WTC11 (cell line): ENCODE measurements around the gene ZNF415. TPM values are rescaled to one million over a fixed set of nuclear protein-coding genes. Genes with fewer than 3 reads are reported as not detected.

Experiments used
- ATAC-seq: fragments of 200-7000 bp; cut with Tn5 transposase; 2 replicates; pipeline ENCODE4 v1.10.0; 2021; ENCODE audit warnings: mild to moderate bottlenecking, moderate library complexity
- CTCF ChIA-PET: fragments of 300-600 bp; sonication (Branson Sonifier 250); formaldehyde crosslinking; loops from one replicate; lab custom pipeline; 2021; ENCODE audit warnings: antibody characterized with exemption; lab: Charles Lee
- POLR2A ChIA-PET: fragments of 350-600 bp; sonication (Branson Sonifier 250); formaldehyde crosslinking; loops from one replicate; lab custom pipeline; 2021; ENCODE audit warnings: antibody characterized with exemption; lab: Charles Lee
- DNase-seq: peaks from one replicate; pipeline ENCODE4 v3.0.0; 2021; ENCODE audit warnings: low spot score
- H3K27ac Mint-ChIP-seq: 2 replicates; pipeline ENCODE4 v1.8.0; 2021; ENCODE audit warnings: mixed read lengths
- H3K27me3 Mint-ChIP-seq: 2 replicates; pipeline ENCODE4 v1.8.0; 2021; ENCODE audit warnings: low read depth, mild to moderate bottlenecking, moderate library complexity, mixed read lengths
- H3K36me3 Mint-ChIP-seq: 2 replicates; pipeline ENCODE4 v1.8.0; 2021; ENCODE audit warnings: mixed read lengths
- H3K4me1 Mint-ChIP-seq: 2 replicates; pipeline ENCODE4 v1.8.0; 2022; ENCODE audit warnings: mixed read lengths
- H3K4me3 Mint-ChIP-seq: 2 replicates; pipeline ENCODE4 v1.8.0; 2021; ENCODE audit warnings: mild to moderate bottlenecking, moderate library complexity, mixed read lengths
- H3K9me3 Mint-ChIP-seq: 2 replicates; pipeline ENCODE4 v1.8.0; 2021; ENCODE audit warnings: mixed read lengths
- CREM ChIP-seq: sonication (generic); formaldehyde crosslinking; IDR thresholded peaks from 2 replicates; pipeline ENCODE4 v1.8.1; 2022; ENCODE audit warnings: mild to moderate bottlenecking, missing genetic modification reagents, moderate library complexity
- FOXJ3 ChIP-seq: sonication (generic); formaldehyde crosslinking; IDR thresholded peaks from 2 replicates; pipeline ENCODE4 v1.9.0; 2021; ENCODE audit warnings: missing genetic modification reagents, mild to moderate bottlenecking, borderline replicate concordance
- IRF2 ChIP-seq: sonication (generic); formaldehyde crosslinking; IDR thresholded peaks from 2 replicates; pipeline ENCODE4 v1.8.0; 2022; ENCODE audit warnings: low read depth, missing genetic modification reagents, borderline replicate concordance
- PRRX2 ChIP-seq: fragments of 250-450 bp; sonication (Bioruptor Pico); IDR thresholded peaks from 2 replicates; pipeline ENCODE4 v1.8.0; 2021; ENCODE audit warnings: mild to moderate bottlenecking
- RELA ChIP-seq: sonication (generic); formaldehyde crosslinking; IDR thresholded peaks from 2 replicates; pipeline ENCODE4 v1.8.1; 2022; ENCODE audit warnings: missing genetic modification reagents, mild to moderate bottlenecking, borderline replicate concordance
- RORB ChIP-seq: fragments of 250-450 bp; sonication (Bioruptor Pico); IDR thresholded peaks from 2 replicates; pipeline ENCODE4 v1.9.0; 2021; ENCODE audit warnings: mild to moderate bottlenecking
- SMAD4 ChIP-seq: sonication (generic); formaldehyde crosslinking; IDR thresholded peaks from 2 replicates; pipeline ENCODE4 v1.8.0; 2022; ENCODE audit warnings: mild to moderate bottlenecking, missing genetic modification reagents
- TEAD1 ChIP-seq: sonication (generic); formaldehyde crosslinking; IDR thresholded peaks from 2 replicates; pipeline ENCODE4 v1.8.0; 2022; ENCODE audit warnings: mild to moderate bottlenecking, missing genetic modification reagents
- ZNF423 ChIP-seq: fragments of 250-450 bp; sonication (Bioruptor Pico); IDR thresholded peaks from 2 replicates; pipeline ENCODE4 v2.1.2; 2022; ENCODE audit warnings: mild to moderate bottlenecking, moderate library complexity
- total RNA-seq: library from RNA; stranded (reverse); gene quantifications from 3 replicates; pipeline ENCODE4 v1.2.3, GENCODE V29; 2021
- TF ChIP-seq, protein P1 (sequence below): sonication (generic); formaldehyde crosslinking; IDR thresholded peaks from 2 replicates; pipeline ENCODE4 v1.8.0; 2023; ENCODE audit warnings: missing genetic modification reagents, mild to moderate bottlenecking, borderline replicate concordance
- TF ChIP-seq, protein P2 (sequence below): sonication (generic); formaldehyde crosslinking; conservative IDR thresholded peaks from 2 replicates; pipeline ENCODE4 v1.8.1; 2022; ENCODE audit warnings: mild to moderate bottlenecking, missing genetic modification reagents
- TF ChIP-seq, protein P3 (sequence below): sonication (generic); formaldehyde crosslinking; IDR thresholded peaks from 2 replicates; pipeline ENCODE4 v1.8.0; 2023; ENCODE audit warnings: mild to moderate bottlenecking, missing genetic modification reagents
- TF ChIP-seq, protein P4 (sequence below): fragments of 200-600 bp; IDR thresholded peaks from 2 replicates; pipeline ENCODE4 v1.8.0; 2022; ENCODE audit warnings: antibody characterized with exemption
- TF ChIP-seq, protein P5 (sequence below): fragments of 250-450 bp; sonication (Bioruptor Pico); IDR thresholded peaks from 2 replicates; pipeline ENCODE4 v1.9.0; 2021; ENCODE audit warnings: mild to moderate bottlenecking, borderline replicate concordance
- TF ChIP-seq, protein P6 (sequence below): fragments of 250-450 bp; sonication (Bioruptor Pico); IDR thresholded peaks from 2 replicates; pipeline ENCODE4 v1.9.0; 2021; ENCODE audit warnings: moderate library complexity, mild to moderate bottlenecking, inconsistent platforms, borderline replicate concordance
- TF ChIP-seq, protein P7 (sequence below): sonication (generic); formaldehyde crosslinking; IDR thresholded peaks from 2 replicates; pipeline ENCODE4 v1.8.0; 2023; ENCODE audit warnings: missing genetic modification reagents
- TF ChIP-seq, protein P8 (sequence below): fragments of 250-450 bp; sonication (Bioruptor Pico); IDR thresholded peaks from 2 replicates; pipeline ENCODE4 v1.9.0; 2021; ENCODE audit warnings: mild to moderate bottlenecking

The ZNF415 gene
- total RNA-seq, 1 experiment from 2014 or later = 11.2 TPM

DNA sequence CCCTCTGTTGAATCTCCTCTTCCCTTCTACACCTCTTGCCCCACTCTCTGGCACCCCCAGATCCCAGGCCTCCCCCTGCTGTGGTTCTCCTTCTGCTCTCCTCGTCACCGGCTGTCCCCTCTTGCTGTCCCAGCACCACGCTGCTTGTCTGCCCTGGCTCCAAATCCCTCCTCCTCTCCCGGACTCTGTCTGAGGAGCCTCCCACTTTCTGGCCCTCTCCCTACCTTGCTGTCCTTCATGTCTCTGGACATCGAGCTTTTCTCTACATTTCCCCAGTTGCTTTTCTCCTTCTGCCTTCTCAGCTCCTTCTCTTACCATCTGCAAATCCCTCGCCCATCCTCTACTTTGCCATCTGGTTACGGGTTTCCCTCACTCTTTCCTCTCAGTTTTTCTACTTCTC is 24.9 kb upstream of the ZNF415 start (continued):
- TF ChIP-seq, protein P1, sequence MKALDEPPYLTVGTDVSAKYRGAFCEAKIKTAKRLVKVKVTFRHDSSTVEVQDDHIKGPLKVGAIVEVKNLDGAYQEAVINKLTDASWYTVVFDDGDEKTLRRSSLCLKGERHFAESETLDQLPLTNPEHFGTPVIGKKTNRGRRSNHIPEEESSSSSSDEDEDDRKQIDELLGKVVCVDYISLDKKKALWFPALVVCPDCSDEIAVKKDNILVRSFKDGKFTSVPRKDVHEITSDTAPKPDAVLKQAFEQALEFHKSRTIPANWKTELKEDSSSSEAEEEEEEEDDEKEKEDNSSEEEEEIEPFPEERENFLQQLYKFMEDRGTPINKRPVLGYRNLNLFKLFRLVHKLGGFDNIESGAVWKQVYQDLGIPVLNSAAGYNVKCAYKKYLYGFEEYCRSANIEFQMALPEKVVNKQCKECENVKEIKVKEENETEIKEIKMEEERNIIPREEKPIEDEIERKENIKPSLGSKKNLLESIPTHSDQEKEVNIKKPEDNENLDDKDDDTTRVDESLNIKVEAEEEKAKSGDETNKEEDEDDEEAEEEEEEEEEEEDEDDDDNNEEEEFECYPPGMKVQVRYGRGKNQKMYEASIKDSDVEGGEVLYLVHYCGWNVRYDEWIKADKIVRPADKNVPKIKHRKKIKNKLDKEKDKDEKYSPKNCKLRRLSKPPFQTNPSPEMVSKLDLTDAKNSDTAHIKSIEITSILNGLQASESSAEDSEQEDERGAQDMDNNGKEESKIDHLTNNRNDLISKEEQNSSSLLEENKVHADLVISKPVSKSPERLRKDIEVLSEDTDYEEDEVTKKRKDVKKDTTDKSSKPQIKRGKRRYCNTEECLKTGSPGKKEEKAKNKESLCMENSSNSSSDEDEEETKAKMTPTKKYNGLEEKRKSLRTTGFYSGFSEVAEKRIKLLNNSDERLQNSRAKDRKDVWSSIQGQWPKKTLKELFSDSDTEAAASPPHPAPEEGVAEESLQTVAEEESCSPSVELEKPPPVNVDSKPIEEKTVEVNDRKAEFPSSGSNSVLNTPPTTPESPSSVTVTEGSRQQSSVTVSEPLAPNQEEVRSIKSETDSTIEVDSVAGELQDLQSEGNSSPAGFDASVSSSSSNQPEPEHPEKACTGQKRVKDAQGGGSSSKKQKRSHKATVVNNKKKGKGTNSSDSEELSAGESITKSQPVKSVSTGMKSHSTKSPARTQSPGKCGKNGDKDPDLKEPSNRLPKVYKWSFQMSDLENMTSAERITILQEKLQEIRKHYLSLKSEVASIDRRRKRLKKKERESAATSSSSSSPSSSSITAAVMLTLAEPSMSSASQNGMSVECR (CRISPR knock-in tag) = no peak

DNA sequence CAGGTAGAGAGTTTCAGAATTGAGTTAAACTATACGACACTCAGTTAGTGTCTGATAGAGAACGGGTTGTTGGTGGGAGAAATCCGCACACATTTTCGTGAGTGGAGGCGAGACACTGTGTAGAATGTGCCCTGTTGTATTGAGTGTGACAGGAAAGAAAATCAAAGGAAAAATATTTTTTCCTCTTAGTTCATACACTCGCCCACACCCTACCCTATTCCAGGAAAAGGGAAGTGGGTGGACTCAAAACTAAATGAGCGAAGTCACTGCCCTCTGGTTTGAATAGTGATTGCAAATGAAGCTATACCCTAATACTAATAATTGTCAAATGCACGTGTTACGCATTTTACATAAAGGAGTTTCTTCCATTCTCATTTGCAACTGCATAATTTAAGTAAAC is 24.1 kb upstream of the ZNF415 start:
- TF ChIP-seq TEAD1 (CRISPR knock-in tag) (no peak), IRF2 (CRISPR knock-in tag) (no peak), PRRX2 (CRISPR knock-in tag) (no peak), RORB (CRISPR knock-in tag) (no peak), SMAD4 (CRISPR knock-in tag) (no peak), RELA (CRISPR knock-in tag) (no peak), CREM (no peak), ZNF423 (CRISPR knock-in tag) (no peak), FOXJ3 (no peak)
- TF ChIP-seq, protein P2, sequence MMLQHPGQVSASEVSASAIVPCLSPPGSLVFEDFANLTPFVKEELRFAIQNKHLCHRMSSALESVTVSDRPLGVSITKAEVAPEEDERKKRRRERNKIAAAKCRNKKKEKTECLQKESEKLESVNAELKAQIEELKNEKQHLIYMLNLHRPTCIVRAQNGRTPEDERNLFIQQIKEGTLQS (CRISPR knock-in tag) = no peak
- TF ChIP-seq, protein P3, sequence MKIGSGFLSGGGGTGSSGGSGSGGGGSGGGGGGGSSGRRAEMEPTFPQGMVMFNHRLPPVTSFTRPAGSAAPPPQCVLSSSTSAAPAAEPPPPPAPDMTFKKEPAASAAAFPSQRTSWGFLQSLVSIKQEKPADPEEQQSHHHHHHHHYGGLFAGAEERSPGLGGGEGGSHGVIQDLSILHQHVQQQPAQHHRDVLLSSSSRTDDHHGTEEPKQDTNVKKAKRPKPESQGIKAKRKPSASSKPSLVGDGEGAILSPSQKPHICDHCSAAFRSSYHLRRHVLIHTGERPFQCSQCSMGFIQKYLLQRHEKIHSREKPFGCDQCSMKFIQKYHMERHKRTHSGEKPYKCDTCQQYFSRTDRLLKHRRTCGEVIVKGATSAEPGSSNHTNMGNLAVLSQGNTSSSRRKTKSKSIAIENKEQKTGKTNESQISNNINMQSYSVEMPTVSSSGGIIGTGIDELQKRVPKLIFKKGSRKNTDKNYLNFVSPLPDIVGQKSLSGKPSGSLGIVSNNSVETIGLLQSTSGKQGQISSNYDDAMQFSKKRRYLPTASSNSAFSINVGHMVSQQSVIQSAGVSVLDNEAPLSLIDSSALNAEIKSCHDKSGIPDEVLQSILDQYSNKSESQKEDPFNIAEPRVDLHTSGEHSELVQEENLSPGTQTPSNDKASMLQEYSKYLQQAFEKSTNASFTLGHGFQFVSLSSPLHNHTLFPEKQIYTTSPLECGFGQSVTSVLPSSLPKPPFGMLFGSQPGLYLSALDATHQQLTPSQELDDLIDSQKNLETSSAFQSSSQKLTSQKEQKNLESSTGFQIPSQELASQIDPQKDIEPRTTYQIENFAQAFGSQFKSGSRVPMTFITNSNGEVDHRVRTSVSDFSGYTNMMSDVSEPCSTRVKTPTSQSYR = no peak
- TF ChIP-seq, protein P4, sequence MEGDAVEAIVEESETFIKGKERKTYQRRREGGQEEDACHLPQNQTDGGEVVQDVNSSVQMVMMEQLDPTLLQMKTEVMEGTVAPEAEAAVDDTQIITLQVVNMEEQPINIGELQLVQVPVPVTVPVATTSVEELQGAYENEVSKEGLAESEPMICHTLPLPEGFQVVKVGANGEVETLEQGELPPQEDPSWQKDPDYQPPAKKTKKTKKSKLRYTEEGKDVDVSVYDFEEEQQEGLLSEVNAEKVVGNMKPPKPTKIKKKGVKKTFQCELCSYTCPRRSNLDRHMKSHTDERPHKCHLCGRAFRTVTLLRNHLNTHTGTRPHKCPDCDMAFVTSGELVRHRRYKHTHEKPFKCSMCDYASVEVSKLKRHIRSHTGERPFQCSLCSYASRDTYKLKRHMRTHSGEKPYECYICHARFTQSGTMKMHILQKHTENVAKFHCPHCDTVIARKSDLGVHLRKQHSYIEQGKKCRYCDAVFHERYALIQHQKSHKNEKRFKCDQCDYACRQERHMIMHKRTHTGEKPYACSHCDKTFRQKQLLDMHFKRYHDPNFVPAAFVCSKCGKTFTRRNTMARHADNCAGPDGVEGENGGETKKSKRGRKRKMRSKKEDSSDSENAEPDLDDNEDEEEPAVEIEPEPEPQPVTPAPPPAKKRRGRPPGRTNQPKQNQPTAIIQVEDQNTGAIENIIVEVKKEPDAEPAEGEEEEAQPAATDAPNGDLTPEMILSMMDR = no peak
- TF ChIP-seq, protein P5, sequence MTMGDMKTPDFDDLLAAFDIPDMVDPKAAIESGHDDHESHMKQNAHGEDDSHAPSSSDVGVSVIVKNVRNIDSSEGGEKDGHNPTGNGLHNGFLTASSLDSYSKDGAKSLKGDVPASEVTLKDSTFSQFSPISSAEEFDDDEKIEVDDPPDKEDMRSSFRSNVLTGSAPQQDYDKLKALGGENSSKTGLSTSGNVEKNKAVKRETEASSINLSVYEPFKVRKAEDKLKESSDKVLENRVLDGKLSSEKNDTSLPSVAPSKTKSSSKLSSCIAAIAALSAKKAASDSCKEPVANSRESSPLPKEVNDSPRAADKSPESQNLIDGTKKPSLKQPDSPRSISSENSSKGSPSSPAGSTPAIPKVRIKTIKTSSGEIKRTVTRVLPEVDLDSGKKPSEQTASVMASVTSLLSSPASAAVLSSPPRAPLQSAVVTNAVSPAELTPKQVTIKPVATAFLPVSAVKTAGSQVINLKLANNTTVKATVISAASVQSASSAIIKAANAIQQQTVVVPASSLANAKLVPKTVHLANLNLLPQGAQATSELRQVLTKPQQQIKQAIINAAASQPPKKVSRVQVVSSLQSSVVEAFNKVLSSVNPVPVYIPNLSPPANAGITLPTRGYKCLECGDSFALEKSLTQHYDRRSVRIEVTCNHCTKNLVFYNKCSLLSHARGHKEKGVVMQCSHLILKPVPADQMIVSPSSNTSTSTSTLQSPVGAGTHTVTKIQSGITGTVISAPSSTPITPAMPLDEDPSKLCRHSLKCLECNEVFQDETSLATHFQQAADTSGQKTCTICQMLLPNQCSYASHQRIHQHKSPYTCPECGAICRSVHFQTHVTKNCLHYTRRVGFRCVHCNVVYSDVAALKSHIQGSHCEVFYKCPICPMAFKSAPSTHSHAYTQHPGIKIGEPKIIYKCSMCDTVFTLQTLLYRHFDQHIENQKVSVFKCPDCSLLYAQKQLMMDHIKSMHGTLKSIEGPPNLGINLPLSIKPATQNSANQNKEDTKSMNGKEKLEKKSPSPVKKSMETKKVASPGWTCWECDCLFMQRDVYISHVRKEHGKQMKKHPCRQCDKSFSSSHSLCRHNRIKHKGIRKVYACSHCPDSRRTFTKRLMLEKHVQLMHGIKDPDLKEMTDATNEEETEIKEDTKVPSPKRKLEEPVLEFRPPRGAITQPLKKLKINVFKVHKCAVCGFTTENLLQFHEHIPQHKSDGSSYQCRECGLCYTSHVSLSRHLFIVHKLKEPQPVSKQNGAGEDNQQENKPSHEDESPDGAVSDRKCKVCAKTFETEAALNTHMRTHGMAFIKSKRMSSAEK = no peak
- TF ChIP-seq, protein P6, sequence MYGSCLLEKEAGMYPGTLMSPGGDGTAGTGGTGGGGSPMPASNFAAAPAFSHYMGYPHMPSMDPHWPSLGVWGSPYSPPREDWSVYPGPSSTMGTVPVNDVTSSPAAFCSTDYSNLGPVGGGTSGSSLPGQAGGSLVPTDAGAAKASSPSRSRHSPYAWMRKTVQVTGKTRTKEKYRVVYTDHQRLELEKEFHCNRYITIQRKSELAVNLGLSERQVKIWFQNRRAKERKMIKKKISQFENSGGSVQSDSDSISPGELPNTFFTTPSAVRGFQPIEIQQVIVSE (CRISPR knock-in tag) = no peak
- TF ChIP-seq, protein P7, sequence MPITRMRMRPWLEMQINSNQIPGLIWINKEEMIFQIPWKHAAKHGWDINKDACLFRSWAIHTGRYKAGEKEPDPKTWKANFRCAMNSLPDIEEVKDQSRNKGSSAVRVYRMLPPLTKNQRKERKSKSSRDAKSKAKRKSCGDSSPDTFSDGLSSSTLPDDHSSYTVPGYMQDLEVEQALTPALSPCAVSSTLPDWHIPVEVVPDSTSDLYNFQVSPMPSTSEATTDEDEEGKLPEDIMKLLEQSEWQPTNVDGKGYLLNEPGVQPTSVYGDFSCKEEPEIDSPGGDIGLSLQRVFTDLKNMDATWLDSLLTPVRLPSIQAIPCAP = no peak
- TF ChIP-seq, protein P8, sequence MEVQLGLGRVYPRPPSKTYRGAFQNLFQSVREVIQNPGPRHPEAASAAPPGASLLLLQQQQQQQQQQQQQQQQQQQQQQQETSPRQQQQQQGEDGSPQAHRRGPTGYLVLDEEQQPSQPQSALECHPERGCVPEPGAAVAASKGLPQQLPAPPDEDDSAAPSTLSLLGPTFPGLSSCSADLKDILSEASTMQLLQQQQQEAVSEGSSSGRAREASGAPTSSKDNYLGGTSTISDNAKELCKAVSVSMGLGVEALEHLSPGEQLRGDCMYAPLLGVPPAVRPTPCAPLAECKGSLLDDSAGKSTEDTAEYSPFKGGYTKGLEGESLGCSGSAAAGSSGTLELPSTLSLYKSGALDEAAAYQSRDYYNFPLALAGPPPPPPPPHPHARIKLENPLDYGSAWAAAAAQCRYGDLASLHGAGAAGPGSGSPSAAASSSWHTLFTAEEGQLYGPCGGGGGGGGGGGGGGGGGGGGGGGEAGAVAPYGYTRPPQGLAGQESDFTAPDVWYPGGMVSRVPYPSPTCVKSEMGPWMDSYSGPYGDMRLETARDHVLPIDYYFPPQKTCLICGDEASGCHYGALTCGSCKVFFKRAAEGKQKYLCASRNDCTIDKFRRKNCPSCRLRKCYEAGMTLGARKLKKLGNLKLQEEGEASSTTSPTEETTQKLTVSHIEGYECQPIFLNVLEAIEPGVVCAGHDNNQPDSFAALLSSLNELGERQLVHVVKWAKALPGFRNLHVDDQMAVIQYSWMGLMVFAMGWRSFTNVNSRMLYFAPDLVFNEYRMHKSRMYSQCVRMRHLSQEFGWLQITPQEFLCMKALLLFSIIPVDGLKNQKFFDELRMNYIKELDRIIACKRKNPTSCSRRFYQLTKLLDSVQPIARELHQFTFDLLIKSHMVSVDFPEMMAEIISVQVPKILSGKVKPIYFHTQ = no peak
- Mint-ChIP-seq H3K4me1 (peaks cover 11% of the 10 kb centered on the region), H3K9me3 (peaks cover 14% of the 10 kb centered on the region), H3K4me3 (peak overlapping the region; percentile 79; the same call in 1 of the 2 replicates), H3K27me3 (peaks cover 4% of the 10 kb centered on the region; the same call in 1 of the 2 replicates), H3K36me3 (peaks cover 23% of the 10 kb centered on the region), H3K27ac (no peak overlapping the region)
- no peak for DNase-seq
- CTCF ChIA-PET = interaction anchor here (3.2 kb wide), 1 partner anchor 80 kb away, joined by 23 read pairs; no protein-coding TSS in a partner anchor
- POLR2A ChIA-PET = no interaction called here
- ATAC-seq = no peak
